Measurements from ENCODE around the gene LILRA1. TPM values are rescaled to one million over a fixed set of nuclear protein-coding genes. Genes with fewer than 3 reads are reported as not detected.

Gene LILRA1
- total and polyA plus RNA-seq, 10 of the 15 experiments (the other 5 are each of a cell fraction or from before 2014, with no cell fraction given) = 0.04 TPM; not detected in 9

DNA sequence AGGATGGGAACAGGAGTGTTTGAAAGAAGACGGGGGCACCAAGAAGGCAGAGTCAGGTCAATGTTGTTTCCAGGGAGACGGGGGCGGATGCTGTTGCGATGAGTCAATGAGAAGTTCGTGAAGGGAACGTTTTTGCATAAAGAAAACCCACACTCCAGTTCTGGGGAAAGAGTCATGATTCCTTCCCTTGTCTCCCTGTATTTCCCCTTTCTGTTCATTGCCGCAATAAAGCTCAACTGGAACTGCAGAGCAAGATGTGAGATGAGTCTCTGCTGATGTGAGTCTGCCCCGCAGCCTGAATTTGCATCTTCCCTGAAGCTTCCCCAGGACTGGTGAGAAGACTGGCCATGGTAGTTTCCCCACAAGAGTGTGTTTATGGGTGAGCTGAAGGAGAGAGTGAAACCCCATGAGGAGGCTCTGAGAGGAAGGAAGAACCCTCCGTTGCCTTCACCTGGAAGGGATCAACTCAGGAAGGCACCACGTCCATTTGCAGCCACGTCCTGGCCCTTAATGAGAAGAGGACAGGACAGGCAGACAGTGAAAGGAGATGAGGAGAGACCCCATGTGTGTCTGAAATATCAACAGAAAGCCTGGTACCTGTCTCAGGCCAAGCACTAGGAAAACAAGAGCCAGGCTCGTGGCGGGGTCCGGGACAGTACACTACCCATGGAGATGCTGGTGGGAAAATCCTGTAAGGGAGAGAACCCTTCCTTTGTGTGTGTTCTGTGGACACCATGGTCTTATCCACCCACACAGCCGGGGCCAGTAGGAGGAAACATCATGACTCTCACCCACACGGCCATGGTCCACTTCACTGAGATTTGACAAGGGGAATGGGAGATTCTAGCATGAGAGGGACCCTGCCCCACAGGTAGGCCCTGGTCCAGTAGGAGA, 13.7 kb downstream of the LILRA1 start:
- CTCF ChIA-PET = interaction anchor here (0.6 to 2.0 kb wide), 3 partner anchors 9 to 46 kb away, joined by 3 to 5 read pairs (median 4); no protein-coding TSS in a partner anchor
- Histone ChIP-seq H3K9me3 (replicated peaks; ENCODE audit: control insufficient read depth, insufficient read depth, low read length) (peaks cover 15% of the 10 kb centered on the region), H3K27ac (ENCODE audit: control insufficient read depth, insufficient read depth) (peak overlapping the region; percentile 84), H3K4me2 (ENCODE audit: control insufficient read depth, insufficient read depth) (peak overlapping the region; percentile 92), H3K9ac (ENCODE audit: control insufficient read depth, insufficient read depth, low read length) (peak overlapping the region; percentile 59), H3K4me3 (peak overlapping the region; percentile 9; the same call in 1 of the 2 replicates), H2AFZ (ENCODE audit: control insufficient read depth, low read depth, low read length) (peak overlapping the region; percentile 55), H3K79me2 (ENCODE audit: control insufficient read depth, insufficient read depth, low read length) (no peaks in the 10 kb centered on the region; the same call in 1 of the 2 replicates), H3K4me1 (ENCODE audit: control insufficient read depth, insufficient read depth, low read length) (peaks cover 32% of the 10 kb centered on the region), H4K20me1 (ENCODE audit: control insufficient read depth, insufficient read depth) (no peaks in the 10 kb centered on the region), H3K27me3 (replicated peaks in 1 of 2; ENCODE audit: control insufficient read depth in 2 of 2, insufficient read depth in 2 of 2, low read length in 1 of 2) (no peaks in the 10 kb centered on the region), H3K36me3 (ENCODE audit: control insufficient read depth in 2 of 2, insufficient read depth in 2 of 2, low read length in 1 of 2) (no peaks in the 10 kb centered on the region)
- FAIRE-seq (peak; percentile 98), ATAC-seq (peak; percentile 88), DNase-seq (ENCODE audit: low read depth, low spot score) (peak; percentile 66)
- WGBS (ENCODE audit: insufficient coverage, insufficient replicate concordance, low lambda C conversion rate, missing lambda C conversion rate) = 7% methylated on average over 16 of the region's 16 CpGs
- in situ Hi-C loops (cut with MboI) = no loop called here
- RAD21 ChIA-PET (ENCODE audit: unreplicated experiment) = interaction anchor here (0.8 to 1.4 kb wide), 2 partner anchors 9 to 11 kb away, joined by 3 to 5 read pairs; no protein-coding TSS in a partner anchor
- SMC1A ChIA-PET (ENCODE audit: uncharacterized antibody, unreplicated experiment) = interaction anchor here (0.7 to 4.2 kb wide), 2 partner anchors 9 to 12 kb away, joined by 3 to 20 read pairs; no protein-coding TSS in a partner anchor
- TF ChIP-seq RUNX3 (IDR thresholded peaks at IDR 0.05; ENCODE audit: low read length) (peak; percentile 42; the same call in 1 of the 2 replicates), KLF5 (IDR thresholded peaks at IDR 0.05; ENCODE audit: partially characterized antibody) (no peak), IKZF2 (IDR thresholded peaks at IDR 0.05) (peak; percentile 64 to 70; a peak in 2 of 4 replicates), EED (IDR thresholded peaks at IDR 0.05; ENCODE audit: low read depth) (peak; percentile 59; the same call in 1 of the 2 replicates), IRF4 (IDR thresholded peaks at IDR 0.05; ENCODE audit: low read depth, low read length) (0 out of 2 replicates have a peak, but pooled peaks have one; percentile 15), IKZF1 (conservative IDR thresholded peaks at IDR 0.05) (peak; percentile 40), POU2F2 (IDR thresholded peaks at IDR 0.05; ENCODE audit: borderline replicate concordance, low read depth, low read length) (peak; percentile 65; the same call in 1 of the 3 replicates), JUNB (IDR thresholded peaks at IDR 0.05) (no peak), EGR1 (IDR thresholded peaks at IDR 0.05; ENCODE audit: borderline replicate concordance in 1 of 2, low read depth in 2 of 2, low read length in 2 of 2) (peak in 1 of 2 experiments; percentile 67; a peak in 2 of 3 replicates)
- no TSS peak for BruUV-seq (replicated peaks)
- intact Hi-C loops (cut with micrococcal nuclease; ENCODE audit: unreplicated experiment) = loop anchor here (5.0 kb wide), 1 partner anchor 40 kb away; no protein-coding TSS in a partner anchor
- POLR2A ChIA-PET = interaction anchor here (0.8 to 3.4 kb wide), 2 partner anchors 10 to 13 kb away, joined by 3 to 14 read pairs; no protein-coding TSS in a partner anchor

Data from GM12878 (cell line).